HFFc6 (cell line): ENCODE measurements around the gene CTDSP1. TPM values are rescaled to one million over a fixed set of nuclear protein-coding genes. Genes with fewer than 3 reads are reported as not detected.

ENCODE experiments used
- DNase-seq: peaks from one replicate; pipeline ENCODE4 v3.0.0-alpha.2; 2018
- H3K27ac Mint-ChIP-seq: 2 replicates; pipeline ENCODE4 v1.8.0; 2020; ENCODE audit warnings: mild to moderate bottlenecking, mixed read lengths
- H3K27me3 Mint-ChIP-seq: 2 replicates; pipeline ENCODE4 v1.8.0; 2021; ENCODE audit warnings: mild to moderate bottlenecking, moderate library complexity, mixed read lengths; ENCODE audit not compliant: insufficient read depth
- H3K36me3 Mint-ChIP-seq: 2 replicates; pipeline ENCODE4 v1.8.0; 2021; ENCODE audit warnings: low read depth, mixed read lengths
- H3K4me1 Mint-ChIP-seq: 2 replicates; pipeline ENCODE4 v1.8.0; 2020; ENCODE audit warnings: low read depth, mixed read lengths
- H3K4me3 Mint-ChIP-seq: 2 replicates; pipeline ENCODE4 v1.8.0; 2020; ENCODE audit warnings: mild to moderate bottlenecking, moderate library complexity, mixed read lengths
- H3K9me3 Mint-ChIP-seq: 2 replicates; pipeline ENCODE4 v1.8.0; 2020; ENCODE audit warnings: mild to moderate bottlenecking, mixed read lengths
- total RNA-seq, 6 experiments: library from RNA; stranded (reverse); fragmentation: NEBNext Ultra II Directional; extraction: Animal tissue kit (Norgen Biotek cat#: 25700); gene quantifications; 2 replicates in 1 of 6; 3 replicates in 5 of 6; pipeline ENCODE4 v1.2.3, GENCODE V29; 2021
- TF ChIP-seq, protein P1 (sequence below): fragments of 200-600 bp; sonication (generic); IDR thresholded peaks from 2 replicates; pipeline ENCODE4 v1.5.0; 2021; ENCODE audit warnings: antibody characterized with exemption, mild to moderate bottlenecking

CTDSP1 gene
- total RNA-seq, 6 experiments from 2014 or later: 72.0 to 82.0 (median 75.5) TPM

DNA sequence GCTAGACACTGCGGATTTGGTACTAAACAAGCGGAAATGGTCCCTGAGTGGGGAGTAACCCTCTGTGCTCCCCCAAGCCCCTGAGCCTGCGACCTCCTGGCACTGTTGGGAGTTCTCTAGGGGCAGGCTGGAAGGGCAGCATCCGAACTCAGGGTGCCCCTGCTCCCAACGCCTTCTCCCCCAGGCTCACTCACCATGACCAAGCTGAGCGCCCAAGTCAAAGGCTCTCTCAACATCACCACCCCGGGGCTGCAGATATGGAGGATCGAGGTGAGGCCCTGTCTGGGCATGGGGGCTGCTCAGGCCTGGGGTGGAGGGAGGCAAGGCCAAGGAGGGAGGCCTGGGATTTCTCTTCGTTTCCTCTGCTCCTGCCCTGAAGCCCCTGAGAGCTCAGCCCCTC lies 23.9 kb downstream of the CTDSP1 start:
- Mint-ChIP-seq H3K27ac (no peak overlapping the region), H3K9me3 (no peaks in the 10 kb centered on the region), H3K4me3 (no peak overlapping the region), H3K4me1 (no peaks in the 10 kb centered on the region), H3K27me3 (peaks cover 27% of the 10 kb centered on the region), H3K36me3 (no peaks in the 10 kb centered on the region)
- TF ChIP-seq, protein P1, sequence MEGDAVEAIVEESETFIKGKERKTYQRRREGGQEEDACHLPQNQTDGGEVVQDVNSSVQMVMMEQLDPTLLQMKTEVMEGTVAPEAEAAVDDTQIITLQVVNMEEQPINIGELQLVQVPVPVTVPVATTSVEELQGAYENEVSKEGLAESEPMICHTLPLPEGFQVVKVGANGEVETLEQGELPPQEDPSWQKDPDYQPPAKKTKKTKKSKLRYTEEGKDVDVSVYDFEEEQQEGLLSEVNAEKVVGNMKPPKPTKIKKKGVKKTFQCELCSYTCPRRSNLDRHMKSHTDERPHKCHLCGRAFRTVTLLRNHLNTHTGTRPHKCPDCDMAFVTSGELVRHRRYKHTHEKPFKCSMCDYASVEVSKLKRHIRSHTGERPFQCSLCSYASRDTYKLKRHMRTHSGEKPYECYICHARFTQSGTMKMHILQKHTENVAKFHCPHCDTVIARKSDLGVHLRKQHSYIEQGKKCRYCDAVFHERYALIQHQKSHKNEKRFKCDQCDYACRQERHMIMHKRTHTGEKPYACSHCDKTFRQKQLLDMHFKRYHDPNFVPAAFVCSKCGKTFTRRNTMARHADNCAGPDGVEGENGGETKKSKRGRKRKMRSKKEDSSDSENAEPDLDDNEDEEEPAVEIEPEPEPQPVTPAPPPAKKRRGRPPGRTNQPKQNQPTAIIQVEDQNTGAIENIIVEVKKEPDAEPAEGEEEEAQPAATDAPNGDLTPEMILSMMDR: no peak
- DNase-seq: no peak

DNA sequence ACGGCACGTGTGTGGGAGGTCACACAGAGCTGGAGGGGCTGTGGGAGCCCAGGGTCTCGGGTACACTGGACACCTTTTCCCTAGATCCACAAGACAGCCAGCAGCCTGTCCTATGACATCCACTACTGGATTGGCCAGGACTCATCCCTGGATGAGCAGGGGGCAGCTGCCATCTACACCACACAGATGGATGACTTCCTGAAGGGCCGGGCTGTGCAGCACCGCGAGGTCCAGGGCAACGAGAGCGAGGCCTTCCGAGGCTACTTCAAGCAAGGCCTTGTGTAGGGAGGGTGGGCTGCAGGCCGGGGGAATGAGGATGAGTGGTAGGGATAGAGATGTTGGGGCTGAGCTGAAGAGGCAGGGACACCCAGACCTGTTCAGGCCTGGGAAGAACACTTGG lies 25.9 kb downstream of the CTDSP1 start:
- no peak for DNase-seq
- no peak overlapping the region for H3K27ac Mint-ChIP-seq
- H3K4me3 Mint-ChIP-seq: no peak overlapping the region
- TF ChIP-seq, protein P1: no peak
- peaks cover 32% of the 10 kb centered on the region for H3K27me3 Mint-ChIP-seq
- no peaks in the 10 kb centered on the region for H3K9me3 Mint-ChIP-seq
- H3K4me1 Mint-ChIP-seq: no peaks in the 10 kb centered on the region
- H3K36me3 Mint-ChIP-seq: no peaks in the 10 kb centered on the region

DNA sequence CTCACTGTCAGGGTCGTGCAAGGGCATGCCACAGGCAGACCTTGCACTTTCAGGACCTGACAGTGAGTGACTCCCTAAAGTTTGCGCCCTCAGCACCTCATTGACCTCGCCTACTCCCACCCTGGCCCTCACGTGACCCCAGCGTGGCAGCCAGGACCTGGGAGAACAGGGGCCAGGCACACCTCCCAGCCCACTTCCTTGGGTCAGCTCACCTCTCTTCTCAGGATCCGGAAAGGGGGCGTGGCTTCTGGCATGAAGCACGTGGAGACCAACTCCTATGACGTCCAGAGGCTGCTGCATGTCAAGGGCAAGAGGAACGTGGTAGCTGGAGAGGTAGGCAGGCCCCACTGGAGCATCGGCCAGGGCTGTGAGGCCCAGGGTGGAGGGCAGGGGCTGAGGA lies 28.1 kb downstream of the CTDSP1 start:
- no peaks in the 10 kb centered on the region for H3K4me1 Mint-ChIP-seq
- no peak overlapping the region for H3K4me3 Mint-ChIP-seq
- no peaks in the 10 kb centered on the region for H3K36me3 Mint-ChIP-seq
- no peaks in the 10 kb centered on the region for H3K9me3 Mint-ChIP-seq
- TF ChIP-seq, protein P1: no peak
- peaks cover 42% of the 10 kb centered on the region for H3K27me3 Mint-ChIP-seq
- no peak for DNase-seq
- H3K27ac Mint-ChIP-seq: no peak overlapping the region

DNA sequence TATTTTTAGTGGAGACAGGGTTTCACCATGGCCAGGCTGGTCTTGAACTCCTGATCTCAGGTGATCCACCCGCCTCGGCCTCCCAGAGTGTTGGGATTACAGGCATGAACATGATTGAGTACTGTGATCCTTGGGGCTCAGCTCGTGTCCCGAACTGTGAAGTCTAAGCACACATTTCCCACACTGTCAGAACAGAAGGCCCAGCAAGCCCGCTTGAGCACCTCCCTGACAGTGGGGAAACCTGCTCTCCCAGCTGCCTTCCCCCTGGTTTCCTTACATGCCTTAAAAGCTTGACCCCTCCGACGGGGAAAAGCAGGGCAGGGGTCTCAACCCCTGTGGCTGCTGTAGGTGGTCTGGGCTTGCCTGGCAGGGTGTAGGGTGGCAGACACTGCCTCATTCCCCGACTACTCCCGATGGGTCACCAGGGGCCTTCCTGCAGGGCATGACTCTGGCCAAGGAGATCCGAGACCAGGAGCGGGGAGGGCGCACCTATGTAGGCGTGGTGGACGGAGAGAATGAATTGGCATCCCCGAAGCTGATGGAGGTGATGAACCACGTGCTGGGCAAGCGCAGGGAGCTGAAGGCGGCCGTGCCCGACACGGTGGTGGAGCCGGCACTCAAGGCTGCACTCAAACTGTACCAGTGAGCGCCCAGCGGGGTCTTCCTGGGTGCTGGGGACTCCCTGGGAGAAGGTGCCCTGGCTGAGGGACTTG lies 29.3 kb downstream of the CTDSP1 start:
- H3K36me3 Mint-ChIP-seq: no peaks in the 10 kb centered on the region
- H3K27me3 Mint-ChIP-seq: peaks cover 45% of the 10 kb centered on the region
- H3K27ac Mint-ChIP-seq: no peak overlapping the region
- no peak for DNase-seq
- no peaks in the 10 kb centered on the region for H3K4me1 Mint-ChIP-seq
- no peak overlapping the region for H3K4me3 Mint-ChIP-seq
- TF ChIP-seq, protein P1: no peak
- H3K9me3 Mint-ChIP-seq: no peaks in the 10 kb centered on the region

DNA sequence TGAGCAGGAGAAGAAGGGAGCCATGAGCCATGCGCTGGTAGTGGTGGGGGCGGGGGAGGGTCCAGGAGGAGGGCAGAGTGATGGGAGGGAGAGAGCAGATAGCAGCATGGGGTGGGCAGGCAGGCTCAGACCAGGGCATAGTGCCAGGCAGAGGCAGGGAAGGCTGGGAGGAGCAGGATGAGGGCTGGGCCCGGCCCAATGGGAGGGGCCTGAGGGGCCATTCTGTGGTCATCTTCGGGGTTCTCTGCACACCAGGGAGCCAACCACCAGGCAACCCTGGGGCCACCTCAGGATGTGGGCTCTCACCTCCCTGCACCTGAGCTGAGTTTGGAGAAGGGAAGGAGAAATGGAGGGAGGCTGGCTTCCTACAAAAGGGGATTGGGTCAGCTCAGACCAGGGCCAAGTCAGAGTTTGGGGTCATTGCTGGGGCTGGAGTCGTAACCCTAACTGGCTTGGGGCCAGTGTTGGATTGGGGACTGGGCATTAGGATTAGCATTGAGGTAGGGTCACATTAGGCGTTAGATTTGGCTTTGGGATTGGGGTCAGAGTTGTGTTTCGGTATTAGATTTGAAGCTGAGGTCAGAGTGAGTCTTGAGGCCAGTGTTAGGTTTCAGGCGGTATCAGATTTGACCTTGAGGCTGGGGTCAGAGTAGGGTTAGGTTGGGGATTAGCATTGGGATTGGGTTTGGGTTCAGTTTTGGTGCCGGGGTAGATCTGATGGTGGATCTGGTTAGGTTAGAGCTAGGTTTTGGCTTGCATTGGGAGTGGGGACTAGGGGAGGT lies 30.4 kb downstream of the CTDSP1 start:
- Mint-ChIP-seq H3K36me3 (no peaks in the 10 kb centered on the region), H3K9me3 (no peaks in the 10 kb centered on the region), H3K4me3 (no peak overlapping the region), H3K27me3 (peaks cover 43% of the 10 kb centered on the region), H3K4me1 (no peaks in the 10 kb centered on the region), H3K27ac (no peak overlapping the region)
- DNase-seq: no peak
- TF ChIP-seq, protein P1: no peak
